ENCODE measurements around the gene CRYAA. TPM values are rescaled to one million over a fixed set of nuclear protein-coding genes. Genes with fewer than 3 reads are reported as not detected.
A peak's percentile ranks its signal among the peaks of the same experiment; 100 is the strongest.

The CRYAA gene
- total RNA-seq, 1 experiment from 2014 or later, result not detected

DNA sequence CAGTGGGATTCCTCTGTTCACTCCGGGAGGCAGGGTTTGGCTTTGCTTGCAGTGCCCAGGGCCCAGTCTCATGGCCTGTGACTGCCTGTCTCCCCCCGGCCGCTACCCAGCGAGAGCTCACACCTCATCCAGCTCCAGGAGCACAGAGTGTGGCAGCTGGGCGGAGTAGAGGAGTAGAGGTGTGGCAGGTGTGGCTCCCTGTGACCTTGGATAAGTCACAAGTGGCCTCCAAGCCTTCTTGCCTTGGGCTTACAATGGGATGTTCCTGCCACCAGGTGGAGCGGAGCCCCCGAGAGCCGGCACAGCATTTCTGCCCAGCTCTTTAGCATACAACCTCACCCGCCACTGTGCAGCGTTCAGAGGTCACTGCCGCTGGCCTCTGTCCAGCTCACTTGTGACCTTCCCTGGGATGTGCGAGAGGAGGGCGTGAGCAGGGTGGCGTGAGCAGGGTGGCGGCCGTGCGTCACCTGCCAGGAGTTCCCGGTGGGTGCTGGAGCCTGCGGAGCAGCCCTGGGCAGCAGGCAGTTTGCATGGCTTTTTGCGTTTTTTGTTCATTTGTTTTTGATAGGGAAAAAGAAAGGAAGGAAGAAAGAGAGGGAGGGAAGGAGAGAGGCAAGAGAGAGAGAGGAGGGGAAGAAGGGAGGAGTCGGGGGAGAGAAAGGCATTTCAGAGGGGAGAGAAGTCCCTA, 42.4 kb downstream of the CRYAA start:
- peak; percentile 59 for DNase-seq
- Mint-ChIP-seq H3K4me3 (no peak overlapping the region), H3K36me3 (ENCODE audit: insufficient read depth in 1 of 3, low read depth in 3 of 3) (no peaks in the 10 kb centered on the region; a peak in 1 of 7 replicates), H3K27me3 (ENCODE audit: low read depth) (peaks cover 3% of the 10 kb centered on the region), H3K27ac (no peak overlapping the region), H3K4me1 (peaks cover 2 to 6% of the 10 kb centered on the region in 2 experiments; a peak in 2 of 4 replicates), H3K9me3 (peaks cover 6 to 8% of the 10 kb centered on the region in 2 experiments; a peak in 4 of 5 replicates)
- Histone ChIP-seq H3K9ac (ENCODE audit: extremely low read depth, insufficient read length, low read length) (no peak overlapping the region), H4K8ac (replicated peaks; ENCODE audit: insufficient read length, low read depth, low read length) (no peak overlapping the region), H4K5ac (ENCODE audit: insufficient read length, low read depth, low read length) (no peak overlapping the region), H3T11ph (ENCODE audit: low read length) (no peak overlapping the region), H4K20me1 (ENCODE audit: control insufficient read depth, insufficient read depth, insufficient read length) (no peaks in the 10 kb centered on the region), H3K4me2 (ENCODE audit: insufficient read depth, insufficient read length, low read length) (no peak overlapping the region), H3K18ac (ENCODE audit: insufficient read length, low read depth, low read length) (no peak overlapping the region), H3K4ac (ENCODE audit: low read depth, low read length) (no peak overlapping the region), H2BK5ac (ENCODE audit: insufficient read length, low read length) (no peak overlapping the region), H3K79me2 (ENCODE audit: insufficient read depth, low read length) (no peaks in the 10 kb centered on the region), H2BK120ac (ENCODE audit: low read depth, low read length, poor library complexity, severe bottlenecking) (no peak overlapping the region), H3K4me1 (ENCODE audit: insufficient read depth, low read length) (no peaks in the 10 kb centered on the region; the same call in 1 of the 2 replicates), H3K23me2 (ENCODE audit: insufficient read length, low read depth, low read length, poor library complexity, severe bottlenecking) (no peaks in the 10 kb centered on the region), H4K91ac (ENCODE audit: insufficient read length, low read depth, low read length) (no peak overlapping the region), H2BK12ac (ENCODE audit: insufficient read length, low read depth, low read length) (no peak overlapping the region), H2AFZ (ENCODE audit: low read length) (no peak overlapping the region), H3K27ac (ENCODE audit: insufficient read length, low read depth, low read length) (no peak overlapping the region), H2BK20ac (ENCODE audit: low read depth, low read length, poor library complexity, severe bottlenecking) (no peak overlapping the region), H2BK15ac (ENCODE audit: low read depth, low read length) (no peak overlapping the region), H3K9me3 (ENCODE audit: control insufficient read depth, low read depth, low read length) (no peaks in the 10 kb centered on the region), H3K79me1 (ENCODE audit: insufficient read depth, low read depth, low read length, poor library complexity, severe bottlenecking) (no peaks in the 10 kb centered on the region), H3K14ac (ENCODE audit: insufficient read depth, low read length) (no peak overlapping the region), H3K27me3 (ENCODE audit: insufficient read depth, low read length) (no peaks in the 10 kb centered on the region), H2AK5ac (ENCODE audit: insufficient read length, low read length) (no peak overlapping the region), H3K56ac (ENCODE audit: insufficient read length, low read depth, low read length) (no peak overlapping the region), H3K23ac (ENCODE audit: insufficient read length, low read depth, low read length) (no peak overlapping the region)
- no CpG with 5 or more reads among the region's 21 CpGs for WGBS (ENCODE audit: extremely low coverage, insufficient read length, low lambda C conversion rate)
- TF ChIP-seq, protein P1, sequence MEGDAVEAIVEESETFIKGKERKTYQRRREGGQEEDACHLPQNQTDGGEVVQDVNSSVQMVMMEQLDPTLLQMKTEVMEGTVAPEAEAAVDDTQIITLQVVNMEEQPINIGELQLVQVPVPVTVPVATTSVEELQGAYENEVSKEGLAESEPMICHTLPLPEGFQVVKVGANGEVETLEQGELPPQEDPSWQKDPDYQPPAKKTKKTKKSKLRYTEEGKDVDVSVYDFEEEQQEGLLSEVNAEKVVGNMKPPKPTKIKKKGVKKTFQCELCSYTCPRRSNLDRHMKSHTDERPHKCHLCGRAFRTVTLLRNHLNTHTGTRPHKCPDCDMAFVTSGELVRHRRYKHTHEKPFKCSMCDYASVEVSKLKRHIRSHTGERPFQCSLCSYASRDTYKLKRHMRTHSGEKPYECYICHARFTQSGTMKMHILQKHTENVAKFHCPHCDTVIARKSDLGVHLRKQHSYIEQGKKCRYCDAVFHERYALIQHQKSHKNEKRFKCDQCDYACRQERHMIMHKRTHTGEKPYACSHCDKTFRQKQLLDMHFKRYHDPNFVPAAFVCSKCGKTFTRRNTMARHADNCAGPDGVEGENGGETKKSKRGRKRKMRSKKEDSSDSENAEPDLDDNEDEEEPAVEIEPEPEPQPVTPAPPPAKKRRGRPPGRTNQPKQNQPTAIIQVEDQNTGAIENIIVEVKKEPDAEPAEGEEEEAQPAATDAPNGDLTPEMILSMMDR (conservative IDR thresholded peaks at IDR 0.05), result peak; percentile 71
